ENCODE measurements around the gene DNAH17.

DNAH17 gene

GRCh38 chr17:78601577-78602190 lies 24.5 kb upstream of the DNAH17 start:
- no peak for DNase-seq

- no peak for DNase-seq
Measured at GRCh38 chr17:78600181-78600721, 23.1 kb upstream of the DNAH17 start.

- DNase-seq, result no peak
Measured at GRCh38 chr17:78599419-78599818, 22.2 kb upstream of the DNAH17 start.

- peak; percentile 27 for DNase-seq
Measured at GRCh38 chr17:78598013-78598471, 20.8 kb upstream of the DNAH17 start.

GRCh38 chr17:78596871-78597764 lies 19.9 kb upstream of the DNAH17 start:
- no peak for DNase-seq

DNA sequence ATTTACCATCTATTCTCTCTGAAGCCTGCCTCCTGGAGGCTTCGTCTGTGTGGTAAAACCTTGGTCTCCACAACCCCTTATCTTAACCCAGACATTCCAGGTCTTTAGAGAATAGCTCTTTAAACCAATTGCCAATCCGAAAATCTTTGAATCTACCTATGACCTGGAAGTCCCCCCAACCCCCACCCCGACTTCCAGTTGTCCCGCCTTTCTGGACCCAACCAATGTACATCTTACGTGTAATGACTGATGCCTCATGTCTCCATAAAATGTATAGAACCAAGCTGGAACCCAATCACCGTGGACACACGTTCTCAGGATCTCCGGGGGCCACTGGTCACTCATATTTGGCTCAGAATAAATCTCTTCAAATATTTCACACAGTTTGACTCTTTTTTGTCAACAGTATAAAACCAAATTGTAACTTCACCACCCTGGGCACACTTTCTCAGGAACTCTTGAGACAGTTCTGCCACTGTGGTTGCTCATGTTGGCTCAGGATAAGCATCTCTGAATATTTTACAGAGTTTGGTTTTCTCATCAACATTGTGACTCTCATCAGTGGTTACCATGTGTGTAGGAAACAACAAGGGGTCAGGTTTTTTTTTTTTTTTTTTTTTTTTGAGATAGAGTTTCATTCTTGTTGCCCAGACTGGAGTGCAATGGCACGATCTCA lies 18.1 kb upstream of the DNAH17 start:
- DNase-seq, result no peak

DNA sequence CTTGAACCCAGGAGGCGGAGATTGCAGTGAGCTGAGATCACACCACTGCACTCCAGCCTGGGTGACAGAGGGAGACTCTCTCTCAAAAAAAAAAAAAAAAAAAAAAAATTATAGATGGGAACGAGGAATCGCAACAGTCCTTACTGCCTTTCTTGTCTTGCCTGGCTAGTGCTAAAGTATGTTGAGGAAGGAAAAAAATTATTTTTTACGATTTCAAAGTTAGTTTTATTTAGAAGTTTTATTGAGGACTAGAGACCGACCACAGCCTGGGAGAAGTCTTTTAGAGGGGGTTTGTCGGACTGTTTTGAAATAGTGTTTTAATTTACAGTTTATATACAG lies 15.8 kb upstream of the DNAH17 start:
- DNase-seq, result no peak

DNA sequence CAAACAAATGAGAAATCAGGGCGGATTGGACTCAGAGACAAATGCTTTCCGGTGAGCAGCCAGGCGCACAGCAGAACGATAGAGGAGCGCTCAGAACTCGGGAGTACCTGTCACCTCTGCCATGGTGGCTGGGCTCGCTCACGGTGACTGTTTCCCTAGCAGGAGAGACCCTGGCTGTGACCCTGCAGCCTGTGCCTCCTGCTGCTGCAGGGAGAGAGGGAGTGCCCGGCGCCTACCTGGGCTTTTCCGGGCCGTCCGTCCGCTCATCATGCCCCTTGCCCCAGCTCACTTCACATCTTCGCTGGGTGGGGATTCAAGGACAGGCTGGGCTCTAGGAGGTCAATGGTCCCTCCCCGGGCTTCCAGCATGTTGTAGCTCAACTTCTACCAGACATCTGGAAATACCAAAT lies 14.1 kb upstream of the DNAH17 start:
- no peak for DNase-seq

DNA sequence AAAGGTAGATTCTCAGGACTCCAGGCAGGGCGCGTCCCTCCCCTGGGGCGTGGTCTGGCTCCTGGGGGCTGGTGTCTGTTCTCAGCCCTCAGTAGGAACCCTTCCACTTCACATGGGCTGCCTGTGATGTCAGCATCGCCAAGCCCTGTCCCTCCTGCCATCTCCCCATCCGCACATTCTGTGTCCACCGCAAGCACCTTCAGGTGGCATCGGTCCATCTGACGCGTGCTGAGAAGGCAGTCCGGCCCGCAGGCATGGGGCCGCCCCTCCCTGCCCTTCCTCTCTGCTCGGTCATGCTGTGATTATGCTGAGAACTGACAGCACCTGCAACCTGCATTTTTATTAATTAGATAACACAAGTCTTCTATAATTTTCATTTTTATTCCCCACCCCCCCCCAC lies 12.7 kb upstream of the DNAH17 start:
- DNase-seq, result no peak

DNA sequence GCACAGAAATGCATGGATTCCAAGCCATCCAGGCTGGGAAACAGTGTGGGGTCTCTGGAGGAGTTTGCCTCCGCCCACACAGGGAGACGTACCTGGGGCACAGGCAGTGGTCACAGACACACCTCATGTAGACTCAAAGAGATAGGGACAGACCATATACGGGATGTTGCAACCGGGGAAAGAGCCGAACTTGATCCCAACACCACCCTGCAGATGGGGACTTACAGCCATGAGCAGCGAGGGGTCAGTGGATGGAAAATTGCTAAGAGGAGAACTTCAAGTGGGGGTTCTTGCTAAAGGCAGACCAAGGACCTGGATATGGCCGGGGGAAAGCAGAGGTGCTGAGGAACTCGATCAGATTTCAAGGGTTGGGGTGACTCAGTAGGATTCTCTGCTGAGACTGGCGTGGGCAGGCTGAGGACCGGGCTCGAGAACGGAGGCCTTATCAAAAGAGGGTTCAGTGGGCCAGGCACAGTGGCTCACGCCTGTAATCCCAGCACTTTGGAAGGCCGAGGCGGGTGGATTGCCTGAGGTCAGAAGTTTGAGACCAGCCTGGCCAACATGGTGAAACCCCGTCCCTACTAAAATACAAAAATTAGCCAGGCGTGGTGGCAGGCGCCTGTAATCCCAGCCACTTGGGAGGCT lies 12.0 kb upstream of the DNAH17 start:
- DNase-seq, result no peak

DNA sequence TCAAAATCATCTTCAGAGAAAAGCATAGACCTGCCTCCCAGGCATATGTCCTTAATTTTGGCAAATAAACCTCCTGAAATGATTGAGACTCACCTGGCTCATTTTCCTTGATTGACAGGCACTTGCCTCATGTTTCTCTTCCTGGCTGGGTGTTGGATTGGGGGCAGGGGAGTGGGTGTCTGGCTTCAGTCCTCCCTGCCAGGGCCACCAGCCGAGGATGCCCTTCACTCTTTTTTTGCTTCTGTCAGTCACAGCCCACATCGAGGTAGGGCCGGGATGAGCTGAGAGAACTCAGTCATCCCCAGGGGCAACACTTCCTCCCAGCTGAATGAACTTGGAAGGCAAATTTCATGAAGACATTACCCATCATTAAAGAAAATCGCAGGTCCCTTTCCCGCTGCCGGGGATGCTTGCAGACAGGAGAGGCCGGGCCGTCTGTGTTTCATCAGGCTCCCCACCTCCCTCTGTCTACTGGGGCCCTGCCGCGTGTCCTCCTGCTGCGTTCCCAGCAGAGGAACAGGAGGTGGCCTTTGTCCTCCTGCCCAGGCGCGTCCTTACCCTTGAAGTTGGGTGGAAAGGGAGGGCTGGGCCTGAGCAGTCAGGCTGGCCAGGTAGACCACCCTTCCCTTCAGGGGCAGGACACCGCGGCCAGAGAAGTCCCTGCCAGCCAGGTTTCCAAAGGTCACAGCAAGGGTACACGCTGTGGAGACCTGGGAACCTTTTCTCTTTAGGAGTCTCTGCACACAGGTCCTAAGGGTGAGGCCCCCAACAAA lies 11.2 kb upstream of the DNAH17 start:
- DNase-seq, result no peak

GRCh38 chr17:78585006-78585630 lies 7.9 kb upstream of the DNAH17 start:
- DNase-seq, result no peak

- DNase-seq, result no peak
Measured at GRCh38 chr17:78583091-78583490, 5.9 kb upstream of the DNAH17 start.

DNA sequence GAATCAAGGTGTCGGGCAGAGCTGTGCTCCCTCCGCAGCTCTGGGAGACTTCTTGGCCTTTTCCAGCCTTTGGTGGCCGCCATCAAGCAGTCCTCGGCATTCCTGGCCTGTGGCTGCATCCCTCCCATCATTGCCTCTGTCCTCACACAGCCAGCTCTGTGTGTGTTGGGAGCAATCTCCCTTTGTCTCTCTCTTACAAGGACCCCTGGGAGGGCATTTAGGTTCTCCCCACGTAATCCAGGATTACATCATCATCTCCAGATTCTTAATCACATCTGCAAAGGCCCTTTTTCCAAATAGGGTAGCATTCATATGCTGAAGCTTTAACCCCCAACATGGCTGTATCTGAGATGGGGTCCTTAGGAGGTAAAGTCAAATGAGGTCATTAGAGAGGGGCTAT lies 4.1 kb upstream of the DNAH17 start:
- no peak for DNase-seq

GRCh38 chr17:78580277-78580804 lies 3.1 kb upstream of the DNAH17 start:
- no peak for DNase-seq

DNA sequence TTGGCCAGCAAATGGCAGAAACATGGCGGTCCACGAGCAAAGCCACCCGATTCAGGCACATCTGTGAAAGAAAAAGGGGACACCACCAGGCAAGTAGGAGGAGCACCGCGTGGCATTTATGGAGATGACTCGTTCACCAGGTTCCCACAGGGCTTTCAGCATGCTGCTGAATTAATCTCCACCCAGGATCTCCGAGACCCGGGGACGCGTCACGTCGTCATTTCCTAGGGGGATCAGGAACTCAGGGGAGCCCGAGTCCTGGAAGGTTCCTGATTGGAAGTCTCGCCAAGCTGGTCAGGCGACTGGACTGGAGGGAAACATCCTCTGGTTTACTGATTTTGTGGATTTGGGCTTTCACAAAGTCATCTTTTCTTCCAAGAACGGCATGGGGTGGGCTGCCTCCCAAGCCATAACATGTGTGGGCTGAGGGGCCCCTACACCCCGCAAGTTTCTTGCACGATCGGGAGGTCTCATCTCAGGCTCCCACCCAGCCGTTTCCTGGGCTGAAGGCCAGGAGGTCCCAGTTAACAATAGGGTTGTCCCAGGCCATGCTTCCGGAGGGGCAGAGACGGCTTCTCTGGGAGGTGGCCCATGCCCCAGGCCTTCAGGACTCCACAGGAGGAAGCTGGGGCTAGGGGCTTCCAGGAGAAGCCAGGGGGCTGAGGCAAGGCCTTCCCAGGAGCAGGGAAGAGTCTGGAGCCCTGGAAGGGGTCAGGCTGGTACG lies 645 bp downstream of the DNAH17 start:
- DNase-seq, result no peak

GRCh38 chr17:78575899-78576298 lies 1.3 kb downstream of the DNAH17 start:
- no peak for DNase-seq

GRCh38 chr17:78575340-78575739 lies 1.9 kb downstream of the DNAH17 start:
- no peak for DNase-seq

- DNase-seq, result no peak
Measured at GRCh38 chr17:78573955-78574354, 3.2 kb downstream of the DNAH17 start.

DNA sequence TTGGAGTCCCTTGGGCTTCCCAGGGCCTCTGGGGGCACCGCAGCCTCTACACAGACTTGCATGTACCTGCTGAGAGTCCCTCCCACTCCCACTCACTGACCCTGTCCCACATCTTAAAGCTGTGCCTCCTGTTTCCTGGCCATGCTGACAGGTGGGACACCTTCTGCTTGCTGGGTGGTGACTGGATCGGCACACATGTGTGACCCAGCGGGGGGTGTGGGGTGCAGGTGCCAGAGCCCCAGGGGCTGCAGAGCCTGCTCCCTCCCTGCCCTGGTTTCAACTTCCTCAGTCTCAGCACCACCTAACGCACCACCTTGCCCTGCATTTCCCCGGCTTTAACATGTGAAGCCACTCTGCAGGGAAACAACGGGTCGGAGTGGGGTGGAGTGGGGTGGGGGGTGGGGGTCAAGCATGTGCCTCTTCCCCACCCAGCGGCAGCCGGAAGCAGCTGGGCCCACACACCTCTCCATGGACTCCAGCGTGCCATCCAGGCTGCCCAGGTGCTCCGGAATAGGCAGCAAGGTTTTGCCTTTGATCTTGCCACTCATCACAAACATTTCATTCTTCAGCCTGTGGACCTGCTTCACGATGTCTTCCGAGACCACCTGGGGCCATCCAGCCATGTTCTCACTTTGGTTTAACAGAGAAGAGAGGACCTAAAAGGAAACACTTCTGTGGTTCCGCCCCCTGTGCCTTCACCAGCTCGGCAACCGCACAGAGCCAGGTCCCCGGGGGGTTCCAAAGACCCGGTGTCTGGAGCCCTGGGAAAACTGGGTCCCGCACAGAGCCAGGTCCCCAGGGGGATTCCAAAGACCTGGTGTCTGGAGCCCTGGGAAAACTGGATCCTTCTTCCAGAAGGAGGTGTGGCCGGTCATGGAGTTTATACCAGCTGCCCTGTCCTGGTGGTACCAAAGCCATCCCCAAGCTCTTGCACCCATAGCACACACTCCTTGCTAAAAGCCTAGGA lies 4.7 kb downstream of the DNAH17 start:
- no peak for DNase-seq
